ENCODE data around the gene SLC41A3.

SLC41A3 gene

DNA sequence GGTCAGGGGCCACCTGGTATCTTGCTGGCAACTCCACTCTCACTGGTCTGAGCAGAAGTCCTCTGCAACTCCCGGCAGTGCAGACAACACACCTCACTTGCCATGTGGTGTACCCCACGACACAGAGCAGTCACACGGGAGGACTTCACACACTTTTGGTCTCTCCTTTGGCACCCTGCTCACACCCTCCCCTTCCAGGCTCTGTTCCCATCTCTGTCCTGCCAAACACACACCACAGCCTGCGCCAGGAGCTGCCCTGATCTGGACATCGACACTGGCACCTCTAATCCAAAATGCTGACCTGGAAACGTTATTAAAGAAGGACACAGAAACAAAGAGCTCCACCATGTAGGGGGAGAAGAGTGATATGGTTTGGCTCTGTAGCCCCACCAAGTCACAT is 57.2 kb downstream of the SLC41A3 start:
- Histone ChIP-seq H3K27me3 (ENCODE audit: control insufficient read depth, insufficient read depth, low read length) (no peaks in the 10 kb centered on the region), H3K36me3 (ENCODE audit: control insufficient read depth, low read depth, low read length) (no peaks in the 10 kb centered on the region), H3K4me3 (ENCODE audit: low read length) (no peak overlapping the region), H3K9me3 (ENCODE audit: control insufficient read depth, low read depth, low read length) (peaks cover 9% of the 10 kb centered on the region), H3K9ac (ENCODE audit: low read length) (no peak overlapping the region), H3K27ac (ENCODE audit: low read length) (no peak overlapping the region), H3K4me1 (ENCODE audit: control insufficient read depth, low read depth, low read length) (peaks cover 11% of the 10 kb centered on the region)

DNA sequence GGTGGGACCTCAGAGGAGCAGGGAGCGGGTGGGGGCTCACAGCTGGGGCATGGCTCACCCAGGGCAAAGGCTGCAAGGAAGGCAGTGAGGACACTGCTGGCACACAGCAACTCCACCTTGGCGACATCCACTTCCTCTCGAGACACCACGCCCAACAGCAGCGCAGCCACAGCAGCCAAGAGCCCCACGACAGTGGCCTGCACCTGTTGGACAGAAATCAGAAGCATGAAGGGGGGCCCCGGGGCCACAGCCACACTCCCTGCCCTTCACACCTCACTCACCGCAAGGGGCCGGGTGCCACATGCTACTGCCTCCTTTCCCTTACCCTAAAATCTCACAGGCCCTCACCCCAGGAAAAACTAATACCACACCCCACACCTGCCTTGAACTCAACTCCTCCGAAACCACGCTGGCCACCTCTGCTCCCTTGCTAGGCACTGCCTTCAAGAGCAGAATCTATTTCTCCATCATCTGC is 57.6 kb downstream of the SLC41A3 start:
- H3K36me3 ChIP-seq (ENCODE audit: control insufficient read depth, low read depth, low read length) = no peaks in the 10 kb centered on the region
- H3K27ac ChIP-seq (ENCODE audit: low read length) = no peak overlapping the region
- H3K9ac ChIP-seq (ENCODE audit: low read length) = no peak overlapping the region
- no peaks in the 10 kb centered on the region for H3K27me3 ChIP-seq (ENCODE audit: control insufficient read depth, insufficient read depth, low read length)
- H3K4me1 ChIP-seq (ENCODE audit: control insufficient read depth, low read depth, low read length) = peaks cover 16% of the 10 kb centered on the region
- H3K4me3 ChIP-seq (ENCODE audit: low read length) = no peak overlapping the region
- peaks cover 9% of the 10 kb centered on the region for H3K9me3 ChIP-seq (ENCODE audit: control insufficient read depth, low read depth, low read length)

DNA sequence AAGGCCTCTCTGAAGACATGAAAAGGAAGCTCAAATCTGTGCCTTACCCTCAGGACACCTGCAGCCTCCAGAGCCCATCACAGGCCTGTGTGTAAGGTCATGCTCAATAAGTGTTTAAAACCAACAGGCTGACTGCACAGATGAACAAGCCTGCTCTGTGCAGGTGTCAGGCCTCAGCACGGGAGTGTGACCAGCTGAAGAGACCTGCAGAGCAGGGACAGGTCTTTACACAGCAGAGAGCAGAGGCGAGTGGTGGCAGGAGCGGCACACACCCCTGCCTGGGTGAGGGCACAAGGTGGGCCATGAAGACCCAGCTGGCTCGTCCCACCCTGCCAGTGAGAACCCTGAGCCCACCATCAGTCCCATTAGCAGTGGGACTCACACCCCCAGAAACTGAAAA is 58.1 kb downstream of the SLC41A3 start:
- Histone ChIP-seq H3K27me3 (ENCODE audit: control insufficient read depth, insufficient read depth, low read length) (no peaks in the 10 kb centered on the region), H3K4me3 (ENCODE audit: low read length) (no peak overlapping the region), H3K36me3 (ENCODE audit: control insufficient read depth, low read depth, low read length) (no peaks in the 10 kb centered on the region)

DNA sequence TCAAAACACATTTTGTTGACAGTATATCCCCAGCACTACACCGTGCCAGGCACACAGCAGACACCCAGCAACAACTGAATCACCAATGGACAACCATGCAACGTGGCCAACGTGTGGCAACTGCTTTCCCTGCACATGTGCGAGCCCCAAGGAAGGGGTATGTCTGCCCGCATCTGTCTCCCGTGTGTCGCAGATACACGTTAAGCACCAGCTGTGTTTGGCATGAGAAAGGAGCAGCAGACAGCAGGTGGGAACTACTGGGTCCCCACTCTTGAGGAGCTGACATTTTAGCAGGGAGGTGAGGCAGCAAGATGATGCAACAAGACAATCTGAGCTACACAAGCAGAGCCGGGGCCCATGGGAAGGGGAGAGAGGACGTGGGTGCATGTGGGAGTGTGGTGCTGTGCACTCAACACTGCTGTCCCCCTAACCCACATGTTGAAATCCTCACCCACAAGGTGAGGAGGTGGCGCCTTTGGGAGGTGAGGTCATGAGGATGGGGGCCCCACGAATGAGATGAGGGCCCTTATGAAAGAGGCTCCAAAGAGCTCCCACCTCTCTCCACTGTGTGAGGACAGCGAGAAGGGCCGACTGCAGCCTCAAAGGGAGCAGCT is 58.7 kb downstream of the SLC41A3 start:
- Histone ChIP-seq H3K4me3 (ENCODE audit: low read length) (no peak overlapping the region), H3K4me1 (ENCODE audit: control insufficient read depth, low read depth, low read length) (peaks cover 17% of the 10 kb centered on the region), H3K27ac (ENCODE audit: low read length) (no peak overlapping the region), H3K9me3 (ENCODE audit: control insufficient read depth, low read depth, low read length) (peaks cover 9% of the 10 kb centered on the region), H3K27me3 (ENCODE audit: control insufficient read depth, insufficient read depth, low read length) (no peaks in the 10 kb centered on the region), H3K9ac (ENCODE audit: low read length) (no peak overlapping the region), H3K36me3 (ENCODE audit: control insufficient read depth, low read depth, low read length) (no peaks in the 10 kb centered on the region)

More for the DNA sequence above, 58.1 kb downstream of the SLC41A3 start:
- peaks cover 17% of the 10 kb centered on the region for H3K4me1 ChIP-seq (ENCODE audit: control insufficient read depth, low read depth, low read length)
- peaks cover 9% of the 10 kb centered on the region for H3K9me3 ChIP-seq (ENCODE audit: control insufficient read depth, low read depth, low read length)
- no peak overlapping the region for H3K9ac ChIP-seq (ENCODE audit: low read length)
- no peak overlapping the region for H3K27ac ChIP-seq (ENCODE audit: low read length)

DNA sequence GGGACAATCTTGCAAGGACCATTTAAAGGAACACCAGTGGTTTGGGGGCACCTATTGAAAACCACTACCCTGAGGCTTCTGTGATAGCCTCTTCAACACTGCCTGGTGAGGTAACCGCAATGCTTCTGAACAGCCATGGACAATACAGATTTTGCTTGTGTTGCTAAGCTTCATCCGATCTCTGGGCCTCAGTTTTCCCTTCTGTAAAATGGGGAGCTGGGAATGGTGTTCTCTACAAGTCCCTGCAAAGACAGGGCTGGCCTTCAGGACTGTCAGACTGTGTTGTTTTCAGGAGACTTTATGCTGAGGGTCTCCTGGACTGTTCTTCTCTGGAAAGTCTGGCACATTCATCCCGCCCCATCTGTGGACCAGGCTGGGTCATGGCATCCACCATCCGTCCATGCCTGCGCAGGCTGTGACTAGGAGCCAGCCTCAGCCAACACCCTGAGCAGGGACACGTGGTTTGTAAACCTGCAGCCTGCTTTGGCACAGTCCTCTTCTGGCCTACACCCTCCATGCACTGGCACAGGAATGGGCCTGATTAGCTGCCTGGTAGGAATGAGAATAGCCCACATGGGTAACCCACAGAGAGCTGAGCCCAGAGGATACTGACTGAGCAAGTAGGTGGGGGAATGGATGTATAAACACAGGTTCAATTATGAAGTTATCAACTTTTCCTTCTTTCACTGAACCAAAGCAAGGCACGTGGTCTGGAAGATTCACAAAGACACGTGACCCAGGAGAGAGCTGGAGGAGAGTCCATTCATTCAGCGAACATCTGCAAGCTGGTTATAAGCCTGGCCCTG is 59.7 kb downstream of the SLC41A3 start:
- no peak overlapping the region for H3K9ac ChIP-seq (ENCODE audit: low read length)
- peaks cover 9% of the 10 kb centered on the region for H3K9me3 ChIP-seq (ENCODE audit: control insufficient read depth, low read depth, low read length)
- peaks cover 17% of the 10 kb centered on the region for H3K4me1 ChIP-seq (ENCODE audit: control insufficient read depth, low read depth, low read length)
- H3K27me3 ChIP-seq (ENCODE audit: control insufficient read depth, insufficient read depth, low read length) = no peaks in the 10 kb centered on the region
- no peaks in the 10 kb centered on the region for H3K36me3 ChIP-seq (ENCODE audit: control insufficient read depth, low read depth, low read length)
- no peak overlapping the region for H3K27ac ChIP-seq (ENCODE audit: low read length)
- no peak overlapping the region for H3K4me3 ChIP-seq (ENCODE audit: low read length)

DNA sequence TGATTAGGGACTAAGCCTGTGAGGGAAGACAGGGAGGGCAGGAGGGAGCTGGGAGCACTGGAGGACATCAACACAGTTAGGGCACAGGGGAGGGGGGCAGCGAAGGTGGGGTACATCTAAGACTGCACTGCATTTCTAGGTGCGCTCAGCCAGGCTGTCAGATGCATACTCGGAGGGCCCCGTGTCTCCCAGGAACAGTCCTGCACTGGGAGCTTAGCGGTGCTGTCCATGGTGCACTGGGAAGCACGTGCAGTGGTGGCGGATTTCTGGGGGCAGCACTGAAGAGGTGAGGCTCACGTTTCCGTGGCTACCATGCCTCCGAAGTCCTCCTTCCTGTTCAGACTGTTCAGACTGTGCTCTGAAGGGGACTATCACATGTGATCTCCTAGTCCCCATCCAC is 60.5 kb downstream of the SLC41A3 start:
- H3K27me3 ChIP-seq (ENCODE audit: control insufficient read depth, insufficient read depth, low read length) = no peaks in the 10 kb centered on the region
- H3K4me1 ChIP-seq (ENCODE audit: control insufficient read depth, low read depth, low read length) = peaks cover 17% of the 10 kb centered on the region
- no peak overlapping the region for H3K4me3 ChIP-seq (ENCODE audit: low read length)
- H3K36me3 ChIP-seq (ENCODE audit: control insufficient read depth, low read depth, low read length) = no peaks in the 10 kb centered on the region
- no peak overlapping the region for H3K27ac ChIP-seq (ENCODE audit: low read length)
- H3K9me3 ChIP-seq (ENCODE audit: control insufficient read depth, low read depth, low read length) = peaks cover 8% of the 10 kb centered on the region
- no peak overlapping the region for H3K9ac ChIP-seq (ENCODE audit: low read length)

DNA sequence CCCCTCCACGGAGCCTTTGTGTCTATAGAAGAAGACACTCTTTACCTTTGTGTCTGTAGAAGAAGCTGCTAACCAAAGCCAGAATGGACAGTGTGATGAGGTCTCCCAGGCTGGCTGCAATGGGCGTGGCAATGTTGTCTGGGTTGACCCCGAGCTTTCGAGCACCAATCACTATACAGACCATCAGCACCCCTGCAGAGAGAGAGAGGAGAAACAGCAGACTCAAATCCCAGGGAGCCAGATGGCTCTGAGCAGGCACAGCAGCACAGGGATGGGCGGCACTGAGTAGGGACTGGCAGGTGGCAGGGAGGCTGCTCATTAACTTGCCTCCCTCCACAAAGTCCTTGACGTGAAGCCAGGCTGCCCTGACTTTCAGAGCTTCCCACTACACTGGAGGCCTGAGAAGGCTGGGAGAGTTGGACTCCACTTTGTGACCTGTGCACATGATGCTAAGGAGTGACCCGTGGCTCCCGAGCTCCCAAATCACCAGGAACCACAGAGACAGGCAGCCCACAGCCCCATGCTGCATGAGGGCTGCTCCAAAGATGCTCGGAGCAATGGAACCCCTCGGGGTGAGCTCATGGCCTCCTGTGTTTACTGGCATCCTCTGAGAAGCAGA is 61.1 kb downstream of the SLC41A3 start:
- no peak overlapping the region for H3K9ac ChIP-seq (ENCODE audit: low read length)
- H3K9me3 ChIP-seq (ENCODE audit: control insufficient read depth, low read depth, low read length) = peaks cover 3% of the 10 kb centered on the region
- H3K27ac ChIP-seq (ENCODE audit: low read length) = no peak overlapping the region
- H3K36me3 ChIP-seq (ENCODE audit: control insufficient read depth, low read depth, low read length) = no peaks in the 10 kb centered on the region
- H3K4me3 ChIP-seq (ENCODE audit: low read length) = no peak overlapping the region
- no peaks in the 10 kb centered on the region for H3K27me3 ChIP-seq (ENCODE audit: control insufficient read depth, insufficient read depth, low read length)
- H3K4me1 ChIP-seq (ENCODE audit: control insufficient read depth, low read depth, low read length) = peaks cover 17% of the 10 kb centered on the region

DNA sequence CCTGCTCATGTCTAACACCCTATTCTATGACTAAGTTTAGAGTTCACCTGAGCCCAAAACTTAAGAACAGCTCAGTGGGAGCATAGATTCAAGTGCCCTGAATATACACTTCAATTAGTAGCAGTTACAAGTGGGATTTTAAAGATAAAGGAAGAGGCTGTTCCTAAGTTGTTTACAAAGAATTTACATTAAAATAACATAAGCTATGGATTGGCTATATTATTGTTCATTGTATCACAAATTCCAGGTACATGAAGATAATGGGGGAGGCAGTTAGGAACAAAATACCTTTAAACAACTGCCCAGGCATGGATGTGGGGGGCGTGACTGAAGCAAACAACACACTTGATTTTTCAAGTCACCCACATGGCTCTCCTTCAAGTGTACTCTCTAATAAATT is 62.2 kb downstream of the SLC41A3 start:
- no peaks in the 10 kb centered on the region for H3K36me3 ChIP-seq (ENCODE audit: control insufficient read depth, low read depth, low read length)
- no peak overlapping the region for H3K9ac ChIP-seq (ENCODE audit: low read length)
- H3K4me1 ChIP-seq (ENCODE audit: control insufficient read depth, low read depth, low read length) = peaks cover 17% of the 10 kb centered on the region
- no peaks in the 10 kb centered on the region for H3K9me3 ChIP-seq (ENCODE audit: control insufficient read depth, low read depth, low read length)
- H3K27ac ChIP-seq (ENCODE audit: low read length) = no peak overlapping the region
- H3K4me3 ChIP-seq (ENCODE audit: low read length) = no peak overlapping the region
- no peaks in the 10 kb centered on the region for H3K27me3 ChIP-seq (ENCODE audit: control insufficient read depth, insufficient read depth, low read length)

DNA sequence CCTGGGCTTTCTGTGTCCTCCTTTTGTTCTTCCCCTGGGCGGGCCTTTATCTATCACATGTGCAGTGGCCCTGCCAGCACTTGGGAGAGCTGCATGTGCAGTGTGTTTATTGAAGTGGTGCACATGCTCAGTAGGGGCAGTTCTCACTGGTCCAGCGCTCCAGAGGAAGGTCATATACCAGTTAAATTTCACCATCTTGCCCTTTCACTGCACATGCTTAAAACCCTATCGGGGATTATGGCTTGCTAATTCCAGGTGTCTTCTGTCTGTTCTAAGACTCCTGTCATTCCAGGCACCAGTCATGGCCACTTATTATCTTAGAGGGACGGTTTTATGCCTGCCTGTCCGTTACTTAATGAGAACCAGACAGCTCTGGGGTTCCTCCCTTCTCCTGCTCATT is 62.7 kb downstream of the SLC41A3 start:
- no peak overlapping the region for H3K27ac ChIP-seq (ENCODE audit: low read length)
- no peak overlapping the region for H3K4me3 ChIP-seq (ENCODE audit: low read length)
- H3K27me3 ChIP-seq (ENCODE audit: control insufficient read depth, insufficient read depth, low read length) = no peaks in the 10 kb centered on the region
- H3K4me1 ChIP-seq (ENCODE audit: control insufficient read depth, low read depth, low read length) = peaks cover 17% of the 10 kb centered on the region
- no peak overlapping the region for H3K9ac ChIP-seq (ENCODE audit: low read length)
- H3K36me3 ChIP-seq (ENCODE audit: control insufficient read depth, low read depth, low read length) = no peaks in the 10 kb centered on the region
- H3K9me3 ChIP-seq (ENCODE audit: control insufficient read depth, low read depth, low read length) = no peaks in the 10 kb centered on the region

DNA sequence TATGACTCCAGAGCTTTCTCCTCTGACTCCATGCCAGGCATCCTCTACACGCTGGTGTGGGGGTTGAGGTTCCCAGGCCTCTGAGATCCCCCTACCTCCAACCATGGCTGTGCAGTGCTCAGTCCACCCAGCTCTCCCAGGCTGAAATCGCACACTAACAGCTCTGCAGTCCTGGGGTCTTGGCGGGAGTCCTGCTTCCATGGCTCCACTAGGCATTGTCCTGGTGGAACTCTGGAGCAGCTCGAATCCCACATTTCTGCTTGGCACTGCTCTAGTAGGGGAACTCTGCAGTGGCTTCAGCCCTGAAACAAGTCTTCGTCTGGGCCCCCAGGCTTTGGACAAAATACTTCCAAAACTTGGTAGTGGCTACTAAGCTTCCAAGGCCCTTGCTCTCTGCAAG is 64.2 kb downstream of the SLC41A3 start:
- H3K9ac ChIP-seq (ENCODE audit: low read length) = no peak overlapping the region
- H3K4me1 ChIP-seq (ENCODE audit: control insufficient read depth, low read depth, low read length) = peaks cover 20% of the 10 kb centered on the region
- no peaks in the 10 kb centered on the region for H3K9me3 ChIP-seq (ENCODE audit: control insufficient read depth, low read depth, low read length)
- no peaks in the 10 kb centered on the region for H3K36me3 ChIP-seq (ENCODE audit: control insufficient read depth, low read depth, low read length)
- H3K27me3 ChIP-seq (ENCODE audit: control insufficient read depth, insufficient read depth, low read length) = no peaks in the 10 kb centered on the region
- H3K27ac ChIP-seq (ENCODE audit: low read length) = no peak overlapping the region
- H3K4me3 ChIP-seq (ENCODE audit: low read length) = no peak overlapping the region

DNA sequence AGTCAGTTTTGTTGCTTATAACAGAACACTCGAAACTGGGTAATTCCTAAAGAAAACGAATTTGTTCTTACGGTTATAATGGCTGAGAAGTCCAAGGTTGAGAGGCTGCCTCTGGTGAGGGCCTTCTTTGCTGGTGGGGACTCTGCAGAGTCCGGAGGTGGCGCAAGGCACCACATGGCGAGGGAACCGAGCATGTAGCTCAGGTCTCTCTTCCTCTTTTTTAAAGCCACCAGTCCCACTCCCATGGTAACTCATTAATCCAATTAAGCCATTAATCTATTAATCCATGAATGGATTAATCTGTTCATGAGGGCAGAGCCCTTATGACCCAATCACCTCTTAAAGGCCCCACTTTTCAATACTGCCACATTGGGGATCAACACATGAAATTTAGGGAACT is 64.9 kb downstream of the SLC41A3 start:
- Histone ChIP-seq H3K27ac (ENCODE audit: low read length) (no peak overlapping the region), H3K4me3 (ENCODE audit: low read length) (no peak overlapping the region), H3K9me3 (ENCODE audit: control insufficient read depth, low read depth, low read length) (no peaks in the 10 kb centered on the region), H3K36me3 (ENCODE audit: control insufficient read depth, low read depth, low read length) (no peaks in the 10 kb centered on the region), H3K4me1 (ENCODE audit: control insufficient read depth, low read depth, low read length) (peaks cover 26% of the 10 kb centered on the region), H3K27me3 (ENCODE audit: control insufficient read depth, insufficient read depth, low read length) (no peaks in the 10 kb centered on the region), H3K9ac (ENCODE audit: low read length) (no peak overlapping the region)

All from iPS-18a (cell line).